ENCODE results near the gene OGFOD3.

The OGFOD3 gene

DNA sequence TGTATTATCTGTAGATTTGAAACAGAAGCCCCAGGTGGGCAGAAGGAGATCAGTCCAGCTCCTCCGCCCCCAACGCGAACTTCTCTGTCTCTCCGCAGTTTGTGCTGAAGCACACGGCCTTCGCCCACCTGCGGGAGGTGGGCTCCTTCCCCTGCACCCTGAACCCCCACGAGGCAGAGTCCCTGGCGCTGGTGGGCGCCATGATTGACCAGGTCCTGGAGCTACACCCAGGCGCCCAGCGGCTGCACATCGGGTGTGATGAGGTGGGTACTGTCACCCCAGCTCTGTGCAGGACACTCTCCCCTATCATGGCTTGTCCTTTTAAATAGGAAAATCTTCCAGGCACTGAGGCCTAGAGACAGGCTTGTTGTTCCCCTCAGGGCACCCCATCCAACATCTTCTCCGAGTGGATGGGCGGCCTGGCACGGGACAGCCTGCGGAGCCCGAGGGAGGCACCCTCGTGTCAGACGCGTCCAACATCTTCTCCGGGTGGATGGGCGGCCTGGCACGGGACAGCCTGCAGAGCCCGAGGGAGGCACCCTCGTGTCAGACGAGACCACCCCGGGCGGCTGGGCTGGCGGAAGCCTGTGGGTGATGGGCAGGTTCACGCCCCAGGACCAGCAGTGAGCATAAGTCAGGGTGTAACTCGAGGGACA lies 15.3 kb upstream of the OGFOD3 start:
- no peak for DNase-seq
- Mint-ChIP-seq H3K27me3 (no peaks in the 10 kb centered on the region), H3K27ac (peak overlapping the region; percentile 37), H3K36me3 (peaks cover 28 to 32% of the 10 kb centered on the region in 2 donors), H3K9me3 (no peaks in the 10 kb centered on the region), H3K4me1 (peaks cover 19 to 42% of the 10 kb centered on the region in 2 donors), H3K4me3 (peak overlapping the region in 1 of 2 donors; percentile 8)
- ATAC-seq (replicated peaks) = no peak

DNA sequence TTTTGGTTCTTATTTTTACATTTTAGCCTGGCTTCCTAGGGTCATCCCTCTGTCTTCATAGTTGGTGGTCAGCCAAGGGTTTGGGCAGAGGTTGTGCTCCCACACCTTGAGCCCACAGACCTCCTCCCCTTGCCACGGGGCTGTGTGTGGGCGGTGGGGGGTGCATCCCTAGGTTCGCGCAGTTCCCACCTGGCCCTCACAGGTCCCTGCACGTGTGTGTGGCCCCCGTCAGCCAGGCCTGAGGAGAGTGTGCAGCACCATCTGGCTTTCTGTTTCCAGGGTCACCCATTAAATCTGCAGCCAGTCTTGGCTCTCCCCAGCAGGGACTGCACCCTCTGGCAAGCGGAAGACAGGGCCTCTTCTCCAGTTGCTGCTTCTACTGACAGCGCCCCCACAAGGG lies 13.6 kb upstream of the OGFOD3 start:
- H3K27ac Mint-ChIP-seq = no peak overlapping the region
- H3K4me3 Mint-ChIP-seq = no peak overlapping the region
- ATAC-seq (replicated peaks) = no peak

DNA sequence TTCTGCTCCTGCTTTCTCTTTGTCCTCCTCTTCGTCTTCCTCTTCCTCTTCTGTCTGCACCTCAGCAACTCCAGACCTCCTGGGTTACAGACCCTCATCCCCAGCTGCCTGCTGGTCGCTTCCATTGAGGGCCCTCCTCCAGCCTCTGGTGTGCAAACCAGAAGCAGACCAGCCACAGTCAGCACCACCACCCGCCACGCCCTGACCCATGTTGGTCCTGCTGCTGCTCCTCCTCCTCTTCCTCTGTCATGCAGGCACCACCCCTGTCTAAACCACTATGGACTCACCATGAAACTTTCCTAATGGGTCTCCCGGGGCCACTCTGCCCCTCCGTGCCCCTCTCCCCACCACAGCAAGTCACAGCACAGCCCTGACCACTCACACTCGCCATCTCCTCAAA lies 11.4 kb upstream of the OGFOD3 start:
- peaks cover 22 to 43% of the 10 kb centered on the region in 2 donors for H3K4me1 Mint-ChIP-seq
- ATAC-seq (replicated peaks) (no peak), DNase-seq (no peak)
- peak overlapping the region; percentile 15 for H3K27ac Mint-ChIP-seq
- peaks cover 33 to 42% of the 10 kb centered on the region in 2 donors for H3K36me3 Mint-ChIP-seq
- H3K9me3 Mint-ChIP-seq = no peaks in the 10 kb centered on the region
- no peaks in the 10 kb centered on the region for H3K27me3 Mint-ChIP-seq
- peak overlapping the region; percentile 2 to 51 for H3K4me3 Mint-ChIP-seq

More for the DNA sequence above, 13.6 kb upstream of the OGFOD3 start:
- no peaks in the 10 kb centered on the region for H3K27me3 Mint-ChIP-seq
- DNase-seq = no peak
- peaks cover 23 to 39% of the 10 kb centered on the region in 2 donors for H3K4me1 Mint-ChIP-seq
- no peaks in the 10 kb centered on the region for H3K9me3 Mint-ChIP-seq
- H3K36me3 Mint-ChIP-seq = peaks cover 26 to 28% of the 10 kb centered on the region in 2 donors

DNA sequence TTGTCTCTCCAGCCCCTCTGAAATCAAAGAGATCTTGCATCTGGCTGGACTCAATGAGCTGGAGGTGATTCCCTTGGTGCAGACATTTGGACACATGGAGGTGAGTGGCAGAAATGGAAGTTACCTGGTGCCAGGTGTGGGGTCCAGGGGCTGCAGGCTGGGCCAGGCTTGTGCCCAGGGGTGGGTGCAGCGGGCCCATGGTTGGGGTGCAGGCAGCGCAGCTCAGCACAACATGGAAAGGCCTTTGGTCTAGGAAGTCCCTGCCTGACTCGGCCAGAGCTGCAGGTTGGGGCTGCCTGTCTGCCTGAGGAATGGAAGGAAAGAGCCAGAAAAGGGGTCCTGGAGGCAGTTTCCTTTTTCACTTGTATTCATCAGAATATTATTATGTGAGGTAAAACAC lies 10.2 kb upstream of the OGFOD3 start:
- no peaks in the 10 kb centered on the region for H3K27me3 Mint-ChIP-seq
- DNase-seq (no peak), ATAC-seq (replicated peaks) (no peak)
- no peaks in the 10 kb centered on the region for H3K9me3 Mint-ChIP-seq
- peak overlapping the region in 1 of 2 donors; percentile 21 for H3K4me3 Mint-ChIP-seq
- peaks cover 22 to 40% of the 10 kb centered on the region in 2 donors for H3K4me1 Mint-ChIP-seq
- H3K36me3 Mint-ChIP-seq = peaks cover 34 to 42% of the 10 kb centered on the region in 2 donors
- no peak overlapping the region for H3K27ac Mint-ChIP-seq

DNA sequence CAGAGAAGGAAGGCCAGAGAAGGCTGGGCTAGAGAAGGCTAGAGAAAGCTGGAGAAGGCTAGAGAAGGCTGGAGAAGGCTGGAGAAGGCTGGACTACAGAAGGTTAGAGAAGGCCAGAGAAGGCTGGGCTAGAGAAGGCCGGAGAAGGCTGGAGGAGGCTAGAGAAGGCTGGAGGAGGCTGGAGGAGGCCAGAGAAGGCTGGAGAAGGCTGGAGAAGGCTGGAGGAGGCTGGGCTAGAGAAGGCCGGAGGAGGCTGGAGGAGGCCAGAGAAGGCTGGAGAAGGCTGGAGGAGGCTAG lies 6.4 kb upstream of the OGFOD3 start:
- H3K4me1 Mint-ChIP-seq = peaks cover 20 to 43% of the 10 kb centered on the region in 2 donors
- H3K4me3 Mint-ChIP-seq = no peak overlapping the region
- H3K36me3 Mint-ChIP-seq = peaks cover 45 to 65% of the 10 kb centered on the region in 2 donors
- no peaks in the 10 kb centered on the region for H3K27me3 Mint-ChIP-seq
- no peaks in the 10 kb centered on the region for H3K9me3 Mint-ChIP-seq
- DNase-seq (no peak), ATAC-seq (replicated peaks) (no peak)
- no peak overlapping the region for H3K27ac Mint-ChIP-seq

DNA sequence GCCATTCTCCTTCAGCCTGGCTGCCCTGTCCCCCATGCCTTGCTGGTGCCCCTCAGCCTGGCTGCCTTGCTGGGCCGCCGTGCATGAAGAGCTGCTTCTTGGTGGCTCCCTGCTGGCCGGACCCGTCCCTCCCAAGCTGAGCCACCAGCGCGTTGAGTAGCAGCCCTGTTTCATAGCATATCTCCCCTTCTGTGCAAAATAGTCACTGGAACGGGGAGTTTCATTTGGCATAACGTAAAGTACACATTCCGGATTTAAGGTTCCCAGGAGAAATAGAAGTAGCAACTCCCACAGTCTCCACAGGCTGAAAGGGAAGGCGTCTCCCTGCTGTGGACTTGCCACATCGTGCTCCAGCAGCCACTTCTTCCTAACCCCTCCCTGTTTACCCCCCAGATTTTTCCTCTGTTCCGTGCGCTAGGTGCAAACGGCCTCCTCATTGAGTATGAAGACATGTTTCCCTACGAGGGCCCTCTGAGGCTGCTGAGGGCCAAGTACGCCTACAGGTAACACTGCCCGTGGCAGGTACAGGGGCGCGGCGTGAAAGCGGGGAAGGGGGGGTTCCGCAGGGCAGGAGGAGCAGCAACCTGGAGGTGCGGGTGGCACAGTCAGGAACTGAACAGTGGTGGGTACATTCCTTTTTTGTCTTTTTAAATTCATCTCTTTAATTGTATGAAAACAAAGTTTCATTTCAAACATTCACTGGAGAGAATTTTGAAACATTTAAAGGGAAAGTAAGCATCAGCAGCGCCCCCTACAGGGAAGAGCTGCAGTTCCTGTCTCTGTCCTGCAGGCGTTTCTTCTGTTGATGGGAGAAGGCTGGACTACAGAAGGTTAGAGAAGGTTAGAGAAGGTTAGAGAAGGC lies 5.8 kb upstream of the OGFOD3 start:
- no peaks in the 10 kb centered on the region for H3K9me3 Mint-ChIP-seq
- H3K4me1 Mint-ChIP-seq = peaks cover 17 to 43% of the 10 kb centered on the region in 2 donors
- ATAC-seq (replicated peaks) (peak; percentile 73 to 78), DNase-seq (no peak)
- H3K27ac Mint-ChIP-seq = no peak overlapping the region
- peak overlapping the region in 1 of 2 donors; percentile 11 for H3K4me3 Mint-ChIP-seq
- H3K27me3 Mint-ChIP-seq = no peaks in the 10 kb centered on the region
- peaks cover 40 to 62% of the 10 kb centered on the region in 2 donors for H3K36me3 Mint-ChIP-seq

DNA sequence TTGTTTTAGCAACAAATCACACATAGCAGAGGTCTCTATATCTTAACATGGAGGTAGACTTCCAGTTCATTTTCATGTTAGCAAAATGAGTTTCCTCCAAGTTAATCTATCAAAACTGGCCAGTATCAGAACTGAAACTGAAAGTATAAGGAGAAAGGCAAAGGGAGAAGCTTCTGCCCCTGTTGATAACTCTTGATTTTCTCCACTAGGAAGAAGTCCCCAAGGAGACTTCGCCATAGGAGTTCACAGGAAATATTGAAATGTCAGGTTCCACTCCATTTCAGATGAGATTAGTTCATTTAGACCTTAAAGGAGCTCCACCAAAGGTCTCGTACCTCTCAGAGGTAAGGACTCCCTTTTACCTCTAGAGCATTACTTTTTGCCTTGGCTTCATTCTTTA lies 1.2 kb upstream of the OGFOD3 start:
- peaks cover 12 to 38% of the 10 kb centered on the region in 2 donors for H3K4me1 Mint-ChIP-seq
- peak overlapping the region; percentile 77 to 87 for H3K4me3 Mint-ChIP-seq
- H3K36me3 Mint-ChIP-seq = peaks cover 32 to 51% of the 10 kb centered on the region in 2 donors
- no peaks in the 10 kb centered on the region for H3K9me3 Mint-ChIP-seq
- ATAC-seq (replicated peaks) = no peak
- no peak for DNase-seq
- H3K27ac Mint-ChIP-seq = peak overlapping the region; percentile 53
- no peaks in the 10 kb centered on the region for H3K27me3 Mint-ChIP-seq

DNA sequence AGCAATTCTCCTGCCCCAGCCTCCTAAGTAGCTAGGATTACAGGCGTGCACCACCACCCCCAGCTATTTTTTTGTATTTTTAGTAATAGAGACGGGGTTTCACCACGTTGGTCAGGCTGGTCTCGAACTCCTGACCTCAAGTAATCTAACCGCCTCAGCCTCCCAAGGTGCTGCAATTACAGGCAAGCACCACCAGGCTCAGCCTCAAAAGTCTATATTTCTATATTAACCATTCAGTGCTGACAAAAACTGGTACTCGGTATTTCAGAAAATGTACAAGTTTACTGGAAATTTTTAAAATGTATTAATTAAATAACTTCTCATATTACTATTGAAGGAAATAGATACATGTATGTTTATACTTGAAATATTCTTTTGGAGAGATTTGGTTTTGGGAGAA lies 1.6 kb downstream of the OGFOD3 start:
- no peak overlapping the region for H3K27ac Mint-ChIP-seq
- peaks cover 22 to 44% of the 10 kb centered on the region in 2 donors for H3K4me1 Mint-ChIP-seq
- peaks cover 31 to 40% of the 10 kb centered on the region in 2 donors for H3K36me3 Mint-ChIP-seq
- ATAC-seq (replicated peaks) (no peak), DNase-seq (no peak)
- no peak overlapping the region for H3K4me3 Mint-ChIP-seq
- no peaks in the 10 kb centered on the region for H3K9me3 Mint-ChIP-seq
- H3K27me3 Mint-ChIP-seq = no peaks in the 10 kb centered on the region

DNA sequence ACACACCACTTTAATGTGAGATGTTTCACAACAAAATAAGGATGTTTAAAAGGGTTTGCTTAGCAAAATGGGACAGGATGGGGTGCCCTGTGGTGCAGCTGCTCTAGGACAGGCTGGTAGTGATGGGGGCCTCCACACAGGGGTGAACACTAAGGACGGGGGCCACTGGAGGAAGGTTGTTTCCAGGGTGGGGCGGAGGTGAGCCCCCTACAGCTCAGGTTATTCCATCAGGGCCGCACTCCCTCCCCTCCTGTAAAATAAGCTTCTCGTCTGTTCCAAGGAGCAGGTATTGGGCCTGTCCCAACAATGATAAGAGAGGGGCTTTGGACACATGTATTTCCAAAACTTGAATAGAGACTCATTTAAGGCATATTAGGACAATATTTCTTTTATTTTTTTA lies 2.1 kb downstream of the OGFOD3 start:
- H3K27me3 Mint-ChIP-seq = no peaks in the 10 kb centered on the region
- peaks cover 22 to 48% of the 10 kb centered on the region in 2 donors for H3K4me1 Mint-ChIP-seq
- H3K36me3 Mint-ChIP-seq = peaks cover 28 to 38% of the 10 kb centered on the region in 2 donors
- H3K4me3 Mint-ChIP-seq = no peak overlapping the region
- ATAC-seq (replicated peaks) = no peak
- no peak overlapping the region for H3K27ac Mint-ChIP-seq
- DNase-seq = no peak
- H3K9me3 Mint-ChIP-seq = no peaks in the 10 kb centered on the region

DNA sequence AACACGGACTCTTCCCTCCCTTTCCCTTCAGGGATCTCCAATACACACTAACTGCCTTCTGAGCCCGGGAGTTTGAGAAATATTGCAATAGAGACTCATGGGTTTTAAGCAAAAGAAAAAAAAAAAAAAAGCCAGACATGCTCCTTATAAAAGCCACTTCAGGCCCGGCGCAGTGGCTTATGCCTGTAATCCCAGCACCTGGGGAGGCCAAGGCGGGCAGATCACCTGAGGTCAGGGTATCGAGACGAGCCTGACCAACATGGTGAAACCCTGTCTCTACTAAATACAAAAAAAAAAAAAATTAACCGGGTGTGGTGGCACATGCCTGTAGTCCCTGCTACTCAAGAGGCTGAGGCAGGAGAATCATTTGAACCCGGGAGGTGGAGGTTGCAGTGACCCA lies 2.6 kb downstream of the OGFOD3 start:
- Mint-ChIP-seq H3K36me3 (peaks cover 24 to 34% of the 10 kb centered on the region in 2 donors), H3K27ac (no peak overlapping the region), H3K9me3 (no peaks in the 10 kb centered on the region), H3K4me3 (no peak overlapping the region), H3K27me3 (no peaks in the 10 kb centered on the region), H3K4me1 (peaks cover 22 to 44% of the 10 kb centered on the region in 2 donors)
- DNase-seq = no peak
- no peak for ATAC-seq (replicated peaks)

DNA sequence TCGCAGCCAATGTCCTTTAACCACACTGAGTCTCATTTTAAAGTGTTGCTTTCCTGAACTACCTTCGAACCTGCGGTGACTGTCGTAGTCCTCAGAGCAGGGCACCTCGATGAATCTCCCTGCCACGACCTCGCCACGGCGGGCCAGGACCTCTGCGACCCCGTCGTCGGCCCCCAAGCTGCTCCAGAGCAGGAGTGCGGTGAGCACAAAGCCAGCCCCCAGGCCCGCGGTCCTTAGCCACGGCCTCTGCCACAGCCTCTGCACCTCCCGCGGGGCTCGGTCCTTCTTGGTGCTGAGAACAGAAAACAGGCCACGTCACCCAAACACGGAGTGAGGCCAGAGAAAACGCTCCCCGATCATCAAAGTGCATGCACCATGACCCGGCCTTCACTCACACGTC lies 3.0 kb downstream of the OGFOD3 start:
- H3K27me3 Mint-ChIP-seq = no peaks in the 10 kb centered on the region
- H3K36me3 Mint-ChIP-seq = peaks cover 23 to 33% of the 10 kb centered on the region in 2 donors
- ATAC-seq (replicated peaks) (no peak), DNase-seq (no peak)
- no peak overlapping the region for H3K27ac Mint-ChIP-seq
- no peaks in the 10 kb centered on the region for H3K9me3 Mint-ChIP-seq
- H3K4me1 Mint-ChIP-seq = peaks cover 22 to 43% of the 10 kb centered on the region in 2 donors
- no peak overlapping the region for H3K4me3 Mint-ChIP-seq

DNA sequence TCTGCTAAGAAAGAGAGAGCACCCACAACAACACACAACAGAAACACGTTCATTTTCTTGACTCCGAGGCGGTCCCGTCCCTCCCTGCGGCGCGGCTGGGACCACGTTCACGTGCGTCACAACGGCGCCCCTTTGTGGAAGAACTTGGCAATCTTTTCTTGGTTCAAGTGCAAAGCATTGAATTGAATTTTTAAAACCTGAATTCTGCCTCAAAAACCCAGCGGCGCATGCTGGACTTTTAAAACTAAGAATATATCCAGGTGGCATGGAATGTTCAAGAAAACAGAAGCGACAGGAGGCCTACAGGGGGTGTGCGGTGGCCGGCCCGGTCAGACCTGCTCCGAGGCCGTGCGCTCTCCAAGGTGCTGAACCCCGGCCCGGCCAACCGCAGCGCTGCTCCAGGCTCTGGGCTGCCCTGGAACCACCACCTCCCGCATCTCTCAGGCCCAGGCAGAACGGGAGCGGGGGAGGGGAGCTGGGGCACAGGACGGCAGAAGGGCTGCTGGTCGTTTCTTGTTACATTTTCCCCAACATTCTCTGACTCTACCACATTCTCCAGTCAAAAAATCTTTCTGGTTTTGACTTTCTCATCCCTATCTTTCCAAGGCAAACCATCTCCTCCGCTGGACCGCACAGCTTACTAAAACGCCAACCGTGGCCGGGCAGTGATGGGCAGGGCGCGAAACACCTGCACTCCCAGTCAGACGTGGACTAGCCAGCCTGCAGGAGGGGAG lies 3.7 kb downstream of the OGFOD3 start:
- Mint-ChIP-seq H3K4me3 (no peak overlapping the region), H3K27ac (peak overlapping the region; percentile 72), H3K36me3 (peaks cover 19 to 28% of the 10 kb centered on the region in 2 donors), H3K4me1 (peaks cover 18 to 37% of the 10 kb centered on the region in 2 donors), H3K9me3 (no peaks in the 10 kb centered on the region), H3K27me3 (no peaks in the 10 kb centered on the region)
- ATAC-seq (replicated peaks) (peak; percentile 35 to 49), DNase-seq (peak; percentile 48)

DNA sequence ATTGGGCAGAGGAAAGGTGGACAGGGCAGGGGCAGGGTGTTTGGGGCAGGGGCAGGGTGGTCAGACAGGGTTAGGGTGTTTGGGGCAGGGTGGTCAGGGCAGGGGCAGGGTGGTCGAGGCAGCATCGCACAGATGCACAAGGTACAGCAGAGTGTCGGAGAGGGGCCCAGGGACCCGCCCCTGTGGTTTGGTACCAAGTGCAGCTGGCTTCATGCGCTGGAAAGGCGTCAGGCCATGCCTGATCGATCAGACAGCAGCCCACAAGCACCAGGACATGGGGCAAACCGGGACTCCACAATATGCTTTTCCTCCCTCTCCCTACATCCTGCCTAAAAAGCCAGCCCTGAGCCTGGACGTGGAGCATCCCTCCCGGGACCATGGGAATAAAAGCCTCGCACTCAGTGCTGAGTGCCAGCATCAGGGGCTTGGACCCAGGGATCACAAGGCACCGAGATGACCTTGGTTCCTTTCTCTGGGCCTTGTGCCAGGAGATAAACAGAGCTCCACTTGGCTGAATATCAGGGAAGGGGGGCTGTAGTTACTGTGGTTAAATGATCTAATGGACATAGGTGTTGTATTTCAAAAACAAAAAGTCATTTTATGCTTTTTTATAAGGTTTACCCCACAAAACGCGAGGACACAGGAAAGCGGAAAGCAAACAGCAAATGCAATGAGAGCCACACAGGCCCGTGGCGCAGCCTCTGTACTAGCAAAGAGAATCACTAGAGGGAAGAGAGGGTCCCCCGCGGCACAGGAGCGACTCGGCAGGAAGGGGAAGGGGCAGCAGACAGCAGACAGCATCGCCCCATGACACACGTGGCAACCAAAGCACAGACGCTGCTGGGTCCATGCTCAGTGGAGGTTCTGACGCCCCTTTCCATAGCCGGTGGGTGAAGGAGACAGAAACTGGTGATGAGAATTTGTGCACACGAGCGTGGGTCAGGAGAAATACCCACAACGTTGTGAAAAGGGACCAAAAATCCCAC lies 5.6 kb downstream of the OGFOD3 start:
- no peak overlapping the region for H3K27ac Mint-ChIP-seq
- H3K36me3 Mint-ChIP-seq = peaks cover 28 to 43% of the 10 kb centered on the region in 2 donors
- no peaks in the 10 kb centered on the region for H3K9me3 Mint-ChIP-seq
- no peak overlapping the region for H3K4me3 Mint-ChIP-seq
- H3K4me1 Mint-ChIP-seq = peaks cover 19 to 41% of the 10 kb centered on the region in 2 donors
- DNase-seq (no peak), ATAC-seq (replicated peaks) (no peak)
- no peaks in the 10 kb centered on the region for H3K27me3 Mint-ChIP-seq

All from stimulated activated naive B cell treated with anti-CD40 and anti-IgM and Interleukin-4, amounts not matched to agents 10 μg/mL and 1 μg/mL and 100 μg/mL, for 72 hours (primary cell).